ENCODE results near the gene ALKBH5. TPM values are rescaled to one million over a fixed set of nuclear protein-coding genes. Genes with fewer than 3 reads are reported as not detected.

Gene ALKBH5
- total RNA-seq, 1 donor from 2014 or later = 92.6 TPM

DNA sequence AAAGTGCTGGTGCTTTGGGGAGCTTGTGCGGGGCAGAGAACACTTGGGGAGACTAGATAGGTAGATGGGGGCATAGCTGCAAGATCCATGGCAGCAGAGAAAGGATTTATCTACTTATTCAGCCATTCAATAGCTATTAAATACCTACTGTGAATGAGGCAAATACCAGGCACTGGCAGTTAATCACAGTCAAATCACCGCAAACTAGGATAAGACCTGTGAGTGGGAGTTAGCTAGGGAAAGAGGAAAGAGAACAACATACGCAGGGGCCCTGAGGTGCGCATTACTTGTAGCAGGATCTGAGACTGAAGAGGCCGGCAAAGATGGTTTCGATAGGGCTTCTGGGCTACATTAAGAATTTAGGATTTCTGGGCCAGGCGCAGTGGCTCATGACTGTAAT, 3.8 kb upstream of the ALKBH5 start:
- H3K4me1 Mint-ChIP-seq (ENCODE audit: low read depth, unreplicated experiment) = peaks cover 5% of the 10 kb centered on the region
- Histone ChIP-seq H3K4me1 (ENCODE audit: insufficient read depth, low read length) (peaks cover 10% of the 10 kb centered on the region), H2AFZ (ENCODE audit: low read depth, low read length) (no peak overlapping the region), H3K9me3 (ENCODE audit: insufficient read depth, low read depth, low read length) (no peaks in the 10 kb centered on the region), H3K79me2 (ENCODE audit: insufficient read depth, low read length) (peaks cover 11% of the 10 kb centered on the region), H3K4me3 (ENCODE audit: insufficient read depth, low read depth, low read length) (no peak overlapping the region), H3K36me3 (ENCODE audit: insufficient read depth, low read length) (no peaks in the 10 kb centered on the region), H3K9ac (ENCODE audit: low read length) (no peak overlapping the region), H3K27me3 (ENCODE audit: insufficient read depth, low read length) (no peaks in the 10 kb centered on the region), H3K4me2 (ENCODE audit: low read length) (no peak overlapping the region), H4K20me1 (ENCODE audit: insufficient read depth, low read length) (peaks cover 6% of the 10 kb centered on the region), H3K27ac (ENCODE audit: low read depth, low read length) (no peak overlapping the region)
- no peaks in the 10 kb centered on the region for H3K36me3 Mint-ChIP-seq (ENCODE audit: low read depth, unreplicated experiment)
- no peak overlapping the region for H3K4me3 Mint-ChIP-seq (ENCODE audit: unreplicated experiment)
- DNase-seq (ENCODE audit: low read depth) (peak; percentile 32), FAIRE-seq (no peak)
- no peak for TF ChIP-seq CTCF (IDR thresholded peaks at IDR 0.05; ENCODE audit: insufficient read depth, low read depth, low read length)
- no peak overlapping the region for H3K27ac Mint-ChIP-seq (ENCODE audit: unreplicated experiment)
- peaks cover 5% of the 10 kb centered on the region for H3K27me3 Mint-ChIP-seq (ENCODE audit: low read depth, unreplicated experiment)
- peaks cover 2% of the 10 kb centered on the region for H3K9me3 Mint-ChIP-seq (ENCODE audit: unreplicated experiment)

DNA sequence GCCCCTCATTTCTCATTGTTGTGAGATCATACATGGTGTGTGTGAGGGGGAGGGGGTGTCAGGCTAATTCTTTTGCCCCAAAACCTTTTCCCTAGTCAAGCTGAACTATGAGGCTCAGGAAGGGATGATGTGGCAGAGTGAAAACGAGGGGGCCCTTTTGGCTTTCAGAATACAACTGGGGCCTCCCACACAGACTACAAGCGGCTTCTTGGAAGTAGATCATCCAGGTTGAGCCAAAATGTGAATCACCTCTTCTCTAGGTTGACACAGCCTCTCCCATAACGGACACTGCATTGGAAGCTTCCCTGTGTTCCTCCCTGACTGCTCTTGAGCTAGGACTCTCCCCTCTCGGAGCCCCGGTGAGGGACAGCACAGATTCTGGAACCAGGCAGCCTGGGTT, 2.3 kb upstream of the ALKBH5 start:
- H3K4me3 Mint-ChIP-seq (ENCODE audit: unreplicated experiment) = peak overlapping the region; percentile 50
- H3K27ac Mint-ChIP-seq (ENCODE audit: unreplicated experiment) = peak overlapping the region; percentile 87
- Histone ChIP-seq H3K27me3 (ENCODE audit: insufficient read depth, low read length) (no peaks in the 10 kb centered on the region), H2AFZ (ENCODE audit: low read depth, low read length) (no peak overlapping the region), H3K9ac (ENCODE audit: low read length) (no peak overlapping the region), H3K36me3 (ENCODE audit: insufficient read depth, low read length) (no peaks in the 10 kb centered on the region), H3K4me3 (ENCODE audit: insufficient read depth, low read depth, low read length) (no peak overlapping the region), H4K20me1 (ENCODE audit: insufficient read depth, low read length) (peaks cover 22% of the 10 kb centered on the region), H3K4me2 (ENCODE audit: low read length) (no peak overlapping the region), H3K79me2 (ENCODE audit: insufficient read depth, low read length) (peaks cover 27% of the 10 kb centered on the region), H3K27ac (ENCODE audit: low read depth, low read length) (no peak overlapping the region), H3K4me1 (ENCODE audit: insufficient read depth, low read length) (peaks cover 23% of the 10 kb centered on the region), H3K9me3 (ENCODE audit: insufficient read depth, low read depth, low read length) (no peaks in the 10 kb centered on the region)
- FAIRE-seq = no peak
- H3K27me3 Mint-ChIP-seq (ENCODE audit: low read depth, unreplicated experiment) = no peaks in the 10 kb centered on the region
- TF ChIP-seq EZH2 (IDR thresholded peaks at IDR 0.05; ENCODE audit: insufficient read depth, low read length) (no peak), CTCF (IDR thresholded peaks at IDR 0.05; ENCODE audit: insufficient read depth, low read depth, low read length) (no peak)
- H3K9me3 Mint-ChIP-seq (ENCODE audit: unreplicated experiment) = peaks cover 2% of the 10 kb centered on the region
- H3K4me1 Mint-ChIP-seq (ENCODE audit: low read depth, unreplicated experiment) = peaks cover 10% of the 10 kb centered on the region
- H3K36me3 Mint-ChIP-seq (ENCODE audit: low read depth, unreplicated experiment) = peaks cover 2% of the 10 kb centered on the region
- DNase-seq (ENCODE audit: low read depth) = peak; percentile 69

DNA sequence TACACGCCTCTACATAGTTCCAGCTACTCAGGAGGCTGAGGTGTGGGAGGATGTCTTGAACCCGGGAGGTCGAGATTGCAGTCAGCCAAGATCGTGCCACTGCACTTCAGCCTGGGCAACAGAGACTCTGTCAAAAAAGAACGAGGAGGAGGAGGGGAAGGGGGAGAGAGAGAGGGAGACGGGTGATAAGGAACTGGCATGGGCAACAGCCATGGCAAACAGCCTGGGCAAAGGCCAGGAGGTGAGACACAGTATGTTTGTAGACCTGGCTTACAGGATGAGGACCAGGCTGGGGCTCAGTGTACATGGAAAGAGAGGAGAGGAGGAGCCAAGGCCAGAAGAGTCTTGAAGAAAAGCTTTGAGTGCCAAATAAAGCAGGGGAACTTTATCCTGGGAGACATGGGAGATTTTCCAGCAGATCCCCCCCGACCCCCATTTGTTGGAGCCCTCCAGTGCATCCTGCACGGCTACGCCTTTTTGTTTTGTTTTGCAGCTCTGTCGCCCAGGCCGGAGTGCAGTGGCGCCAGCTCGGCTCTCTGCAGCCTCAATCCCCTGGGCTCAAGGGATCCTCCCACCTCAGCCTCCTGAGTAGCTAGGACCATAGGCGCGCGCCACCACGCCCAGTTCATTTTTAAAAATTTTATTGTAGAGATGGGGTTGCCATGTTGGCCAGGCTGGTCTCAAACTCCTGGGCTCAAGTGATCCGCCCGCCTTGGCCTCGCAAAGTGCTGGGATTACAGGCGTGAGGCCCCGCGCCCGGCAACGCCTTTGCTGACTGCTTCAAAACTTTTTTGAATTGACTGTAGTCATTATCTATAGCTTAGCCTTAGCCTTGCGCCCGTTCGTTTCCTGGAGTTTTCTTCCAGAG, 1.3 kb upstream of the ALKBH5 start:
- FAIRE-seq = no peak
- peak overlapping the region; percentile 96 for H3K27ac Mint-ChIP-seq (ENCODE audit: unreplicated experiment)

More for the DNA sequence above, 1.3 kb upstream of the ALKBH5 start:
- Mint-ChIP-seq H3K27me3 (ENCODE audit: low read depth, unreplicated experiment) (no peaks in the 10 kb centered on the region), H3K4me1 (ENCODE audit: low read depth, unreplicated experiment) (peaks cover 19% of the 10 kb centered on the region), H3K9me3 (ENCODE audit: unreplicated experiment) (peaks cover 2% of the 10 kb centered on the region), H3K36me3 (ENCODE audit: low read depth, unreplicated experiment) (peaks cover 3% of the 10 kb centered on the region), H3K4me3 (ENCODE audit: unreplicated experiment) (peak overlapping the region; percentile 91)
- Histone ChIP-seq H3K27ac (ENCODE audit: low read depth, low read length) (peak overlapping the region; percentile 94), H3K9me3 (ENCODE audit: insufficient read depth, low read depth, low read length) (no peaks in the 10 kb centered on the region), H2AFZ (ENCODE audit: low read depth, low read length) (peak overlapping the region; percentile 82), H3K4me1 (ENCODE audit: insufficient read depth, low read length) (peaks cover 33% of the 10 kb centered on the region), H3K9ac (ENCODE audit: low read length) (peak overlapping the region; percentile 87), H3K27me3 (ENCODE audit: insufficient read depth, low read length) (no peaks in the 10 kb centered on the region), H3K79me2 (ENCODE audit: insufficient read depth, low read length) (peaks cover 37% of the 10 kb centered on the region), H3K4me3 (ENCODE audit: insufficient read depth, low read depth, low read length) (peak overlapping the region; percentile 71), H4K20me1 (ENCODE audit: insufficient read depth, low read length) (peaks cover 31% of the 10 kb centered on the region), H3K36me3 (ENCODE audit: insufficient read depth, low read length) (no peaks in the 10 kb centered on the region), H3K4me2 (ENCODE audit: low read length) (peak overlapping the region; percentile 92)
- TF ChIP-seq EZH2 (IDR thresholded peaks at IDR 0.05; ENCODE audit: insufficient read depth, low read length) (no peak), CTCF (IDR thresholded peaks at IDR 0.05; ENCODE audit: insufficient read depth, low read depth, low read length) (no peak)
- DNase-seq (ENCODE audit: low read depth) = no peak
